Hematopoietic multipotent progenitor cell (in vitro differentiated cells): ENCODE measurements around the gene PTOV1. TPM values are rescaled to one million over a fixed set of nuclear protein-coding genes. Genes with fewer than 3 reads are reported as not detected.

Experiments used
- DNase-seq, 3 donors: peaks; one replicate each; pipeline ENCODE4 v3.0.0-alpha.2; 2011 to 2015; ENCODE audit warnings: low read depth in 2 of 3, low spot score in 2 of 3
- total RNA-seq: library from RNA; depleted of rRNA; stranded (reverse); fragments of >200 nt; gene quantifications from one replicate; pipeline ENCODE4 v1.2.3, GENCODE V29; 2012

PTOV1 gene
- total RNA-seq, 1 donor = 109 TPM

DNA sequence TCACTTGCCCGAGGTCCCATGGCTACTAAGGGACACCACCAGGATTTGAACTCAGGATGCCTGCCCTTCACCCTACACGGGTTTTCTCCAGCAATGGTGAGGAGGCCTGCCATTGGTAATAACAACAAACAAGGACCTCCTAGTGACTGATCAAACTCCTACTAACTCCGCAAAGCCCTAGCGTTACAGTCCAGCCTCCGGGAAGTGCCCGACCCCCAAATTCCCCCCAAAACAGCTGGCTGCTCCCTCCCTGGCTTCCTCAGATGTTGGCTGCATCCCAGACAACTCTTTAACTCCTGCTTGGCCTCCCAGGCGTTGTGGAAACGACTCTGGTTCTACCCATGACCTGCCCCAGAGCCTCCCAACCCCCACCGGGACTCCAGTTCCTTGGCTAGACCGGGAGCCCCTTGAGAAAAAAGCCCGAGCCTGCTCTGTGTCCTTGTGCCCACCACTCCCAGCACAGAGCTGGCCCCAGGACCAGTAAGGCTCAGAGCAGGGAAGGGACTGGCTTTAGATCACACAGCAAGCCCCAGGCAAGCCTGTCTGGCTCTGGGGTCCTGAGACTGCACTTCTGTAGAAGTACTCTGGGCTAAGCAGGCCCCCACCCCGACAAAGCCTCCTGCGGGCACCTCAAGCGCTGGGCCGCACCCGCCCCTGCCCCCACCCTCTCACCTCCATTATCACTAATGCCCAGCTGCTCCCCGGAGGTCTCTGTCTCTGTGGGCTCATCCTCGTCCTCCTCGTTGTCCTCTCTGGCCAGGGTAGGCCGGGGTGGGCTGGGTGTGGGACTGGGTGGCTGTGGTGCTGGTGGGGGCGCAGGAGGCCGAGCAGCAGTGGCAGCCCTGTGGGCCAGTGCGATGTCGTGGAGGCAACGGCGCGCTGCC is 21.5 kb downstream of the PTOV1 start:
- no peak for DNase-seq

DNA sequence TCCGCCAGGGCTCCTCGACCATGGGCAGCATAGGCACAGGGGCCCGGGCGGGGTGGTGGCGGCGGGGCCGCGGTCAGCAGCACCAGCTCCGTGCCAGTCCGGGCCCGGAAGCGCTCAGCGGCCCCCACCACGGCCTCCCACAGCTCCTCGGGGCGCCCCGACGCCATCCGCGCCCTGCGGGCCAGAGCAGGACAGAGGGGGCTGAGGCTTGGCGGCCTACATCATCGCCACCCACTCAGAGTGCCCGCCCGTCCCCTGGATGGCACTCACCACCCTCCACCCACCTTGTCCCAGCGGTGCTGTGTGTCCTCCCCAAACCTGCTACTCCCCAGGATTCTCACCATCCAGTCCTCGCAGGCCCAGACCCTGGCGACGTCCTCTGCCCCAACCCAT is 22.2 kb downstream of the PTOV1 start:
- no peak for DNase-seq

DNA sequence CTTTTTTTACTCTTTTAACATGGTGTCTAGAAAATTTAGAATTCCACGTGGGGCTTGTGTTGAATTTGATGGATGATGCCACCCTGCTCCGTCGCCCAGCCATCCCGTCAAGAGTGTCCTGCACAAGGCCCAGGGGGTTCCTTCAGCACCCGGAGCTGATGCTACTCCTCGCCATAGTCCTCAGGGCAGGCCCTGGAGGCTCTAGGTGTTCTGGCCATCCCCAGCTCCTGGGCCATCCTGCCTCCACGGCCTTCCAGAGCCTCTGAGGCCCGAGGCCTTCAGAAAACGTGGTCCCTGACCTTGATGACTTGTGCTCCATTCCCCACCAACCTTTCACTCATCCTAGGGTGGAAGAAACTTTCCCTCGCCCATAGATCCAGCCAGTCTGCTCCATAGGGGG is 22.9 kb downstream of the PTOV1 start:
- no peak for DNase-seq

DNA sequence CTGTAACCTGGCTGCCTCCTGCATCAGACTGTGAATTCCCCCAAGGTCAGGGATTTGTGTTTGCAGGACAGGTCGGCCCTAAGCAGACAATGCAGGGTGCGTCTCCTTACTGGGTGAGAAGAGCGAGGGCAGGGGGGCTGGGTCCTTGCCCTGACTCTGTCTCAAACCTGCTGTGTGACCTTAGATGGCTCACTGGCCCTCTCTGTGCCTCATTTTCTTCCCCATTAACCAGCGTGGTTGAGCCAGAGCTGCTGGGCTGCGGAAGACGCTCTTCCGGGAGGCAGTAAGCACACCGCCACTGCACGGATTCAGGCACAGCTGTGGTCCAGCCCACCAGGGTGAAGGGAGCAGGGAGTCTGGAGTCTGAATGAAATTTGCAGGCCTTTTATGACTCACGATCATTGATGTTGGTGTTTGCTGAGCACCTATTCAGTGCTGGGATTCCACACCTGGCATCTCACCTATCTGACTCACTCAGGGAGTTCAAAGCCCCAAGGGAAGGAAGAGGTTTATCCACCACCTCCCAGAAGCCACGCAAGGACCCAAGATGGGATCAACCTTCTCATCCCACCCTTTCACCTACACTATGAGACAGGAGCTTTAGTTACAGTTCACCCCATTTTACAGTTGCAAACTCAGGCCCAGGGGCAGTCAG is 23.7 kb downstream of the PTOV1 start:
- no peak for DNase-seq

DNA sequence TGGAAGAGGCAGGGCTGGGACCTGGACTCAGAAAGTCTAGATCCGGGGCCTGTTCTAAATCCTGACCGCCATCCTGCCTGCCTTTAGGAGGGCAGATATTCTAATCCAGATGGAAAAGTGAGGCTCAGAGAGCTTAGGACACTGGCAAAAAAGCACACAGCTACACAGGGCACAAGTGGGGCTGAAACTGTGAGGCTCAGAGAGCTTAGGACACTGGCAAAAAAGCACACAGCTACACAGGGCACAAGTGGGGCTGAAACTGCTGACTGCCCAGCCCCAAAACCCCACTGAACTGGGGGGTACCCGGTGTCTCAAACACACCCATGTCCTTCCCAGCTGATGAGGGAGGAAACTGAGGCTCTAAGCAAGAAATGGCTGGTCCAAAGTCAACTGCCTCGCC is 24.2 kb downstream of the PTOV1 start:
- no peak for DNase-seq

DNA sequence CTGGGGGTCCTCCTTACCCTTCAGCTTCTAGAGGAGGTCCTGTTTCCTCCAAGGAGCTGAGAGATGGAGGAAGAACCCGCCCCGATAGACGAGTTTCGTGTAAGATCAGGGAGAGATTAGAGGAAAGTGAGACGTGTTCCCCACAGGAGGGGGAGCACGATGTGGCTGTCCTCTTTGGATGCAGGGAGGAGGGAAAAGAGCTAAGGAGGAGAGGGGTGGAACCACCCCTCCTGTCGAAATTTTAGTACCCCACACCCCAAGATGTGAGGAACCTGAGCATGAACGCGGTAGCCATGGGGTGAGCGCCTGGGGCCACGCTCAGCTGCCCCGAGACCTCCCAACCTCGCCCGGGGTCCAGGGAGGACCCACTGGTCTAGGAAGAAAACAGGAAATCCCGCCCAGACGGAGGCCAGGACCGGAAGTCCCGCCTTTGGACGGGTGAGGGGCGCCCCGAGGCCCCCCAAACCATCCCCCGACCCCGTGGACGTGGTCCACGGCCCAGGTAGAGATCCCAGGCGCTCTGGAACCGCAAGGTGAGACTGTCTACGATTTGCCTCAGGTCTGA is 25.0 kb downstream of the PTOV1 start:
- peak in 2 of 3 donors; percentile 47 to 75 for DNase-seq

DNA sequence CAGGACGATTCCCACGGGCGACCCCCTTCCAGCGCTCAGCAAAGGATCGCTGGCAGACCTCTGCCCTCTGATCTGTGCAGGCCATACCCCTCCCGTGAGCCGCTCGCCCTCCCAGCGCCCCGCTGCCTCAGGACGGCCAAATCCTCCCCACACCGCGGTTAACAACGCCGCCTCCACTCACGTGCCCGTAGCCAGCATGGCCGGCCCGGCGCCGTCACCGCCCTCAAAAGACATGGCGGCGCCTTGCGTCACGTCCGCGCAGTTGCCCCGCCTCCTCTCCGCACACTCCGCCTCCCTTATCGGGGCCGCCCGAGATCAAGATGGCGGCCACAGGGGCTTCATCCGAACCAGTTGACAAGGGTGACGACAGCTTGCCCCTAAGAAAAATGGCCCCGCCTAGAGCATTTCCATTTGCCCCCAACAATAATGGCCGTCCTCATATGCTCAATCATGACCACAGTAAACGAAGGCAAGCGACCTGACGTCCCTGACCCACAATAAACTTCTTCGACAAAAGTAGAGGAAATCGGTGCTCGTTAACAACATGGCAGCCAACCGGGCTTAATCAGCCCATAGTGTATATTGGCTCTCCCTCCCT is 25.6 kb downstream of the PTOV1 start:
- peak; percentile 97 to 99 (median 99) for DNase-seq

DNA sequence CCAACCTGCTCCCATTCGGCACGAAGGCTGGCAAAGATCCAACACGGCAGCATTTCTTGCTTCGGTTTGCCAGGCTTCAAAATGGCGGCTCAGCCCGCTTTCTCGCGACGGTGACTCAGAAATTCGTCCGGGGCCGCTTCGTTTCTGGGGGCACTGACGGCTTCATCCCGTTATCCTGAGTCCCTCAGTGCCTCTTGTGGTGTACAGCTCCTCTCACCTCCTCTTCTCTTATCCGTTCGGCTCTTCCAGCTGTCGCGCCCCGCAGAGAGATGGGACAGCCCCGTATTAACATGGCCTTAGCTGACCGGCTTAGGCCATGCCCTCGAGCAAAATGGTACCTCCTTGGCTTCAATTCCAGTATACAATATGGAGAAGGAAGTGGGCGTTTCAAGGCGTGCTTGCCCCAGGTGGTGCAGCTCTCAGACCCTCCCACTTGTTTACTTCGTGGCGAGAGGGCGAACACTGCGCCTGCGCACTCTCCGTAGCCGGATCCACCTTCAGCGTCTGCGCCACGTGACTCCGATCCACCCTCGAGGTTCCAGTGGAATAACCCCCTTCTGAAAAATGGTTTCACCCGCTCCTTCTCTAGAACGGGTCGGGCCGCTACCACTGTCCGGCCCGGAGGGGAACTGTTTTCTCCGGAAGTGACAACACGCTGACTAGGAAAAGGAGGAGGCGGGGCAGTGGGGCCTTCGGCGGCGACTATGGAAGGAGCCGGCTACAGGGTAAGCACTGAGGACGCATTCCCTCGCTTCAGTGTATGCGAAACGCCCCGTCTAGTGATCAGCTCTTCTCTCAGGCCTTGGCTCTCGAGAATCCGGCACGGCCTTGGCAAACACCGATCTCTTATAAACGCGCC is 26.3 kb downstream of the PTOV1 start, which contains the start of the genes AKT1S1 and TBC1D17:
Gene AKT1S1 (minus strand): TSS at position 336 of the 859 bp plus-strand sequence. CDS start 4,060 bp downstream, outside the sequence.
Gene TBC1D17 (plus strand): TSS at position 683 of the 859 bp plus-strand sequence. CDS start 22 bp downstream, at position 705.
- DNase-seq = peak; percentile 99 to 100 (median 100)

DNA sequence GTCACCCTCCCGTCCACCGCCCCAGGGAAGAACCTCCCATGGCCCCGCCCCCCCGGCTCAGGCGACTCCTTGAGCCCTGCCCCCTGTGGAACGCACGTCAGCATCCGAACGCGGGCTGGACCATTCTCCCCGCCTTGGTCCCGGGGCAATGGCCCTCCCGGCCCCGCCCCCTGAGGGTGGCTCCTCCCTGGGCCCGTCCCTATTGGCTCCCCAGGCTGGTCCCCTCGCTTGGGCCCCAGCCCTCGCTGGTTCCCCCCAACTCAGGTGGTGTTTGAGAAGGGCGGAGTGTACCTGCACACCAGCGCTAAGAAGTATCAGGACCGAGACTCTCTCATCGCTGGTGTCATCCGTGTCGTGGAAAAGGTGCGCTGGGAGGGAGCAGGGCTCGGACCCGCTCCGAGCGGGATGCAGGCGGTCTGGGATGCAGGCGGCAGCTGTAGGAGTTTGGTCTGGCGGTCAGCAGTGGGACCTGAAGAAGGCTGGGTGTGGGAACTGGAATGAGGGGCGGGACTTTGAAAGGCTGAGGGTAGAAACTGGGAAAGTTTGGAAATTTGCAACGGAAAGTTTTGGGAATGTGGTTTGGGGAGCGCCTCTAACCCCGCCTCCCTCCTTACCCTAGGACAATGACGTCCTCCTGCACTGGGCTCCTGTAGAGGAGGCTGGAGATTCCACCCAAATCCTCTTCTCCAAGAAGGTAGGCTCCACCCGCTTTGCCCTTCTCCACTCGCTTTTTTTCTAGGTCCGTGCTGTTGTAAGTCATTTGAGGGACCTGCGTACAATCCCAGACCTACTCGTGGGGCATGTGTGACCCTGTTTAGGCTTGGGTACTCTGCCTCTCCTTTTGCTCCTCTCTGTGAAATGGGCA is 27.2 kb downstream of the PTOV1 start:
- DNase-seq = peak; percentile 94 to 99 (median 98)

DNA sequence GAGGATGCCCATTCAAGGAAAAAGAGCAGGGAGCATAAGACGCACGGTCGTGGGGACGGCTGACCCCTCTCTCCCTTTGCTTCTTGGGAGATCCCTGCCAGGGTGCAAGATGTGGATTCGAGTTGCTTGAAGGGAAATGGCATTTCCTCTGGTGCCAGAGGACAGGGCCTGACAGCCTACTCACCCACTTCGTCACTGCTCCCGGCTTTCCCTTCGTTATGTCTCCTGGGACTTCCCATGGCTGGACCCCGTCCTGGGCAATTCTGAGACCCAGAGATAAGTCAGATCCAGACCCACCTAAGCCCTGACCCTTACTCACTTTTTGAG is 27.7 kb downstream of the PTOV1 start:
- DNase-seq = no peak

DNA sequence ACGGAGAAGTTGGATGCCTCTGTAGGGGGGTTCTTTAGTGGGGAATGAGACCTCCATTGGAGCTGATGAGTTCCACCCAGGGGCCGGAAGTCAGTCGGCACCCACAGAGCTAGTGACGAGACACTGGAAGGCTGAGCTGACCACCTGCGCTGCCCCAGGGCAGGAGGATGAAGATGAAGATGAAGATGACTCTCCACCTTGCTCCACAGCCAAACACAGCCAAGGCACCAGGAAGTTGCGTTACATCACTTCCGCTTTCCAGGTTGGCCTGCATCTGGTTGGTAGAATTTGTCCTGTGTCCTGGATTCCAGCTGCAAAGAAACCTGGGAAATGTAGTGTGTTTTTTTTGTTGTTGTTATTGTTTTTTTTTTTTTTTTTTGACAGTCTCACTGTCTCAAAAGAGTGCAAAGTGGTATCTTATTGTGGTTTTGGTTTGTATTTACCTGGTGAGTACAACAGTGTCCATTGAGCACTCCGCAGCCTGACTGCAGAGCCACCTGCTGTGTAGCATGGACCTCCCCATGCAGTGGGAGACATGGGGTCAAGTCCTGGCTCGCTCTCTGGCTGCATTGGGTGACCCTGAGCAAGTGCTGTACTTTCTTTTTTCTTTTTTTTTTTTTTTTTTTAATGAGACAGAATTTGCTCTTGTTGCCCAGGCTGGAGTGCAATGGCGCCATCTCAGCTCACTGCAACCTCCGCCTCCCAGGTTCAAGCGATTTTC is 28.4 kb downstream of the PTOV1 start:
- peak in 1 of 3 donors; percentile 41 for DNase-seq

DNA sequence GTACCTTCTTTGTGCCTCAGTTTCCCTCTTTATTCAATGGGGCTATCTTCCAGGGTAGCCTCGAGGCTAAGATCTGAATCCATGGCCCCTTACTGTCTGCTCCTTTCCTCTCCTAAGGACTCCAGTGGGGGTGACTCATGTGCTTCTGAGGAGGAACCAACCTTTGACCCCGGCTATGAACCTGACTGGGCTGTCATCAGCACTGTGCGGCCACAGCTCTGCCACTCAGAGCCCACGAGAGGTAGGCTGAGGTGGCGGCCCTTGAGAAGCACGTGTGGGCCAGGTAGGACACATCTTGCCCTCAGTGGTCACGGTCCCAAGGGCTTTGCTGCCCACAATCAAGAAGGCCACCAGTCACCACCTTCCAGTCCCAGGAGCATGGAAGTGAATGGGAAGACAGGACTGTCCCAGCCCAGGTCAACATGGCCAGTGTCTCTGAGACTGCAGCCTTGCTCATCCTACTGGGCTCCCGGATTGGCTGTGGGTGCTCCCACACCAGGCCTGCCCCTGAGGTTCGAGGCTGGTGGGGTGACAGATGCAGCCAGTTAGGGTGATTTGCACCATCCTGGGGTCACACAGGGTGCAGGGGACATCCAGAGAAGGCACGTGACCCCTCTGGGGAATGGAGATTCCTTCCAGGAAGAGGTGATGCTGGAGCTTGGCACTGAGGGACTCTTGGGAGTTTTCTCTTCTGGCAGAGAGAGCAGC is 29.4 kb downstream of the PTOV1 start:
- DNase-seq = no peak

DNA sequence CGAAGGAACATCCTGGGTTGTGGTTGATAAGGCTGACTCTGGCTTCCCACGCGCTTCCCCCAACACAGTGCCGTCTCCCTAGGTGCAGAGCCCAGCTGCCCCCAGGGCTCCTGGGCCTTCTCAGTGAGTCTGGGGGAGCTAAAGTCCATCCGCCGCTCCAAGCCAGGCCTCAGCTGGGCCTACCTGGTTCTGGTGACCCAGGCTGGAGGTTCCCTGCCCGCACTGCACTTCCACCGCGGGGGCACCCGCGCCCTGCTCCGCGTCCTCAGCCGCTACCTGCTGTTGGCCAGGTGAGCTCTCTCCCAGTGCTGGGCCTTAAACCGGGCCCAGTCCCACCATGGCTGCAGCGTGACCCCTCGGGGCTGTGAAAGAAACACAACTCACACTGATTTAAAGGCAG is 30.2 kb downstream of the PTOV1 start:
- no peak for DNase-seq

DNA sequence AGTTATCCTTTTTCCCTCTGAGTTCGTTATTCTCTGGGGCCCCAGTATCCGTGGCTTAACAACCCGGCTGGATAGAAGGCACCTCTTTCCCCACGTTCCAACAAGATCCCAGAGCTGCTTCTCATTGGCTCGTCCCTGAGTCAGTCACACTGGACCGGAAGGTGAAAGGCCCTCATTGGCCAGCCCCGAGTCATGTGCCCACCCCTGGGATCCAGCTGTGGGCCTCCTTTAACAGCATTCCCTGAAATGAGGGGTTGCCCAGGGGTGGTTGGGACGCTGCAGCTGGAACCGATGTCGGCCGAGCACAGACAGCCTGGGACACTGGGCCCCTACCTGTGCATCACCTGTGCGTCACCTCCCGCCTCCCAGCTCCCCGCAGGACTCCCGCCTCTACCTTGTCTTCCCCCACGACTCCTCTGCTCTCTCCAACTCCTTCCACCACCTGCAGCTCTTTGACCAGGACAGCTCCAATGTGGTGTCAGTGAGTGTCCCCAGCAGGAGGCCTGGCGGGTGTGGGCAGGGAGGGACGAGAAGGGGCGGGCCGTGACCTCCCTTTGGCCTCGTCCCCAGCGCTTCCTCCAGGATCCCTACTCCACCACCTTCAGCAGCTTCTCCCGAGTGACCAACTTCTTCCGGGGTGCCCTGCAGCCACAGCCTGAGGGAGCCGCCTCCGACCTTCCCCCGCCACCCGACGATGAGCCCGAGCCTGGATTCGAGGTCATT is 30.9 kb downstream of the PTOV1 start:
- no peak for DNase-seq

DNA sequence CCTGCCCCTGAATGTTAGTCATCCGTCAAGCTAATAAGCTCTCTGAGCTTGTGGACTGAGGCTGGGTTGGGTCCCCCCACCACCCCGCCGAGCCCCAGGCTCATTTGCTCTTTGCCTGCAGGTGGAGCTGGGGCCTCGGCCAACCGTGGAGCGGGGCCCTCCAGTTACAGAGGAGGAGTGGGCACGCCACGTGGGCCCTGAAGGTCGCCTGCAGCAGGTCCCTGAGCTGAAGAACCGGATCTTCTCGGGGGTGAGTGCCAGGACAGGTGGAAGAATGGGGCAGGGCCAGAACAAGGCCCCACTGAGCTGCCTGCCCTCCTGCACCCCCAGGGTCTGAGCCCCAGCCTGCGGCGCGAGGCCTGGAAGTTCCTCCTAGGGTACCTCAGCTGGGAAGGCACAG is 31.7 kb downstream of the PTOV1 start:
- DNase-seq = no peak

DNA sequence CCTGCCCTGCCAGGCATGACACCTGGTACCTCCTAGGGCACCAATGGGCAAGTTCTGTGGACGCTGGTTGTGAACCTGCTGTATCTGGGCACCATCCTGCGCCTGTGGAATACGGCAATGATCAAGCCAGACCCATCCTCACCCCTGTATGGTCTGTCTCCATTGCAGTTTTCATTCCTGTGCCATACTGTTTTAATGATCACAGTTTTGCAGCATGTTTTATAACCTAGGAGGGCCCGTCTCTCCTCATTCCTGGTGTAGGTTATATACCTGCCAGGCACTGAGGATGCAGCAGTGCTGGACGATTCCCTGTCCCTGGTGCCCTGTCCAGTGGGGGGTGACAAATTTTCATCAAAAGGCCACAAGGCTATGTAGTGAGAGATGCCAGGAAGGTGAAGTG is 32.1 kb downstream of the PTOV1 start:
- DNase-seq = no peak

DNA sequence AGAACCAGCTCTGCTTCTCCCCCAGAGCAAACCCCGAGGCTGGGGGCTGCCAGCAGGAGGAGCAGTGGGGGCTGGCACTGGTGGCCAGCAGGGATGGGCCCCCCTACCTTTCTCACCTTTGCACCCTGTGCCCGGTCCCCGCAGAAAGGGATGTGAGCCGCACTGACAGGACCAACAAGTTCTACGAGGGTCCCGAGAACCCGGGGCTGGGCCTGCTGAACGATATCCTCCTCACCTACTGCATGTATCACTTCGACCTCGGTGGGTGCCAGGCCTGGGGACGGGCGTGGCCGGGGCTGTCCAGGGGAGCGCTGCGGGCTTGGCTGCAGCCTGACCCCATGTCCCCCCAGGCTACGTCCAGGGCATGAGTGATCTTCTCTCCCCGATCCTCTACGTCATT is 33.1 kb downstream of the PTOV1 start:
- DNase-seq = no peak
